Measurements from ENCODE around the gene ARHGEF6.

- TF ChIP-seq ZNF221 (tag by site-specific recombination; IDR thresholded peaks at IDR 0.05; ENCODE audit: borderline replicate concordance) (no peak), ZNF48 (tag by site-specific recombination; IDR thresholded peaks at IDR 0.05) (no peak), CTCF (tag by site-specific recombination; IDR thresholded peaks at IDR 0.05) (no peak), ZBTB17 (tag by site-specific recombination; IDR thresholded peaks at IDR 0.05) (no peak), REPIN1 (tag by site-specific recombination; IDR thresholded peaks at IDR 0.05; ENCODE audit: low read depth) (no peak), ZNF366 (tag by site-specific recombination; conservative IDR thresholded peaks at IDR 0.05) (no peak), PATZ1 (tag by site-specific recombination; IDR thresholded peaks at IDR 0.05) (no peak), ZNF660 (tag by site-specific recombination; IDR thresholded peaks at IDR 0.05) (no peak), ZNF560 (tag by site-specific recombination; IDR thresholded peaks at IDR 0.05; ENCODE audit: borderline replicate concordance) (no peak), ZNF274 (IDR thresholded peaks at IDR 0.05; ENCODE audit: low read length) (no peak), ZNF274 (tag by site-specific recombination; IDR thresholded peaks at IDR 0.05; ENCODE audit: borderline replicate concordance) (no peak), ZNF530 (tag by site-specific recombination; IDR thresholded peaks at IDR 0.05; ENCODE audit: low read depth) (no peak), ZFP69B (tag by site-specific recombination; IDR thresholded peaks at IDR 0.05) (no peak)
- TF ChIP-seq, protein P1, sequence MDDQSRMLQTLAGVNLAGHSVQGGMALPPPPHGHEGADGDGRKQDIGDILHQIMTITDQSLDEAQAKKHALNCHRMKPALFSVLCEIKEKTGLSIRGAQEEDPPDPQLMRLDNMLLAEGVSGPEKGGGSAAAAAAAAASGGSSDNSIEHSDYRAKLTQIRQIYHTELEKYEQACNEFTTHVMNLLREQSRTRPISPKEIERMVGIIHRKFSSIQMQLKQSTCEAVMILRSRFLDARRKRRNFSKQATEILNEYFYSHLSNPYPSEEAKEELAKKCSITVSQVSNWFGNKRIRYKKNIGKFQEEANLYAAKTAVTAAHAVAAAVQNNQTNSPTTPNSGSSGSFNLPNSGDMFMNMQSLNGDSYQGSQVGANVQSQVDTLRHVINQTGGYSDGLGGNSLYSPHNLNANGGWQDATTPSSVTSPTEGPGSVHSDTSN (CRISPR knock-in tag; IDR thresholded peaks at IDR 0.05) = no peak
- TF ChIP-seq, protein P2, sequence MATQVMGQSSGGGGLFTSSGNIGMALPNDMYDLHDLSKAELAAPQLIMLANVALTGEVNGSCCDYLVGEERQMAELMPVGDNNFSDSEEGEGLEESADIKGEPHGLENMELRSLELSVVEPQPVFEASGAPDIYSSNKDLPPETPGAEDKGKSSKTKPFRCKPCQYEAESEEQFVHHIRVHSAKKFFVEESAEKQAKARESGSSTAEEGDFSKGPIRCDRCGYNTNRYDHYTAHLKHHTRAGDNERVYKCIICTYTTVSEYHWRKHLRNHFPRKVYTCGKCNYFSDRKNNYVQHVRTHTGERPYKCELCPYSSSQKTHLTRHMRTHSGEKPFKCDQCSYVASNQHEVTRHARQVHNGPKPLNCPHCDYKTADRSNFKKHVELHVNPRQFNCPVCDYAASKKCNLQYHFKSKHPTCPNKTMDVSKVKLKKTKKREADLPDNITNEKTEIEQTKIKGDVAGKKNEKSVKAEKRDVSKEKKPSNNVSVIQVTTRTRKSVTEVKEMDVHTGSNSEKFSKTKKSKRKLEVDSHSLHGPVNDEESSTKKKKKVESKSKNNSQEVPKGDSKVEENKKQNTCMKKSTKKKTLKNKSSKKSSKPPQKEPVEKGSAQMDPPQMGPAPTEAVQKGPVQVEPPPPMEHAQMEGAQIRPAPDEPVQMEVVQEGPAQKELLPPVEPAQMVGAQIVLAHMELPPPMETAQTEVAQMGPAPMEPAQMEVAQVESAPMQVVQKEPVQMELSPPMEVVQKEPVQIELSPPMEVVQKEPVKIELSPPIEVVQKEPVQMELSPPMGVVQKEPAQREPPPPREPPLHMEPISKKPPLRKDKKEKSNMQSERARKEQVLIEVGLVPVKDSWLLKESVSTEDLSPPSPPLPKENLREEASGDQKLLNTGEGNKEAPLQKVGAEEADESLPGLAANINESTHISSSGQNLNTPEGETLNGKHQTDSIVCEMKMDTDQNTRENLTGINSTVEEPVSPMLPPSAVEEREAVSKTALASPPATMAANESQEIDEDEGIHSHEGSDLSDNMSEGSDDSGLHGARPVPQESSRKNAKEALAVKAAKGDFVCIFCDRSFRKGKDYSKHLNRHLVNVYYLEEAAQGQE (tag by site-specific recombination; IDR thresholded peaks at IDR 0.05) = no peak
Measured at GRCh38 chrX:136823175-136823574, 42.4 kb upstream of the ARHGEF6 start.

Data from HEK293 (cell line).